IMR-90 (cell line): ENCODE data around the gene RNF217. TPM values are rescaled to one million over a fixed set of nuclear protein-coding genes. Genes with fewer than 3 reads are reported as not detected.

Experiments
- ATAC-seq: fragments of 200-7000 bp; cut with Tn5 transposase; 2 replicates; pipeline ENCODE4 v1.9.1; 2020; ENCODE audit warnings: low read depth, mild to moderate bottlenecking, moderate library complexity
- BruUV-seq: library from RNA; stranded (reverse); fragments of 400-500 nt; replicated peaks from 2 replicates; lab custom pipeline; 2021; lab: Mats Ljungman, UMichigan
- CTCF ChIA-PET: fragments of 300-600 bp; formaldehyde crosslinking; extraction: SDS; loops from one replicate; lab custom pipeline; 2021; ENCODE audit warnings: antibody characterized with exemption; lab: Yijun Ruan, JAX
- POLR2A ChIA-PET: fragments of 300-600 bp; sonication (Branson Sonifier 250); formaldehyde crosslinking; loops from one replicate; lab custom pipeline; 2022; ENCODE audit warnings: antibody characterized with exemption; ENCODE audit not compliant: unreplicated experiment; lab: Charles Lee
- DNase-seq: peaks from one replicate; pipeline ENCODE4 v3.0.0; 2013
- H2AFZ ChIP-seq: replicated peaks from 2 replicates; pipeline ENCODE3; 2013; ENCODE audit warnings: low read length, mild to moderate bottlenecking; ENCODE audit not compliant: poor library complexity
- H2AK5ac ChIP-seq: 2 replicates; pipeline ENCODE4 v1.6.1; 2013; ENCODE audit warnings: low read depth, low read length, inconsistent platforms
- H2AK9ac ChIP-seq: replicated peaks from 2 replicates; pipeline ENCODE3; 2013; ENCODE audit warnings: mild to moderate bottlenecking, low read depth, low read length, moderate library complexity; ENCODE audit not compliant: poor library complexity
- H2BK120ac ChIP-seq: 2 replicates; pipeline ENCODE4 v1.6.1; 2013; ENCODE audit warnings: low read depth, low read length, inconsistent platforms
- H2BK15ac ChIP-seq: 3 replicates; pipeline ENCODE4 v1.6.1; 2013; ENCODE audit warnings: low read depth, low read length, inconsistent platforms
- H2BK20ac ChIP-seq: 2 replicates; pipeline ENCODE4 v1.6.1; 2013; ENCODE audit warnings: low read depth, mild to moderate bottlenecking, inconsistent platforms, low read length, moderate library complexity
- H2BK5ac ChIP-seq: 2 replicates; pipeline ENCODE4 v1.6.1; 2013; ENCODE audit warnings: mild to moderate bottlenecking, low read depth, low read length, inconsistent platforms; ENCODE audit not compliant: poor library complexity, severe bottlenecking
- H3K14ac ChIP-seq: replicated peaks from 2 replicates; pipeline ENCODE4 v1.6.1; 2013; ENCODE audit warnings: low read depth, low read length, inconsistent platforms
- H3K18ac ChIP-seq: 2 replicates; pipeline ENCODE4 v1.6.1; 2013; ENCODE audit warnings: low read depth, low read length, control low read depth
- H3K23ac ChIP-seq: 2 replicates; pipeline ENCODE4 v1.6.1; 2013; ENCODE audit warnings: low read depth, low read length, inconsistent platforms
- H3K27ac ChIP-seq: 2 replicates; pipeline ENCODE4 v1.5.1; 2013; ENCODE audit warnings: mild to moderate bottlenecking, control low read depth, low read length; ENCODE audit not compliant: insufficient read depth
- H3K27me3 ChIP-seq: 2 replicates; pipeline ENCODE4 v1.6.1; 2013; ENCODE audit warnings: low read length; ENCODE audit not compliant: control insufficient read depth, insufficient read depth
- H3K36me3 ChIP-seq: 2 replicates; pipeline ENCODE4 v1.6.1; 2013; ENCODE audit warnings: low read length, mixed read lengths; ENCODE audit not compliant: control insufficient read depth, insufficient read depth
- H3K4ac ChIP-seq: 2 replicates; pipeline ENCODE4 v1.6.1; 2013; ENCODE audit warnings: low read depth, low read length, inconsistent platforms
- H3K4me1 ChIP-seq: 2 replicates; pipeline ENCODE4 v1.6.1; 2013; ENCODE audit warnings: low read length, mixed read lengths; ENCODE audit not compliant: control insufficient read depth, insufficient read depth
- H3K4me2 ChIP-seq: 2 replicates; pipeline ENCODE4 v1.6.1; 2013; ENCODE audit warnings: low read depth, mild to moderate bottlenecking, control low read depth, low read length, moderate library complexity
- H3K4me3 ChIP-seq: 2 replicates; pipeline ENCODE4 v1.5.1; 2013; ENCODE audit warnings: low read depth, mild to moderate bottlenecking, control low read depth, low read length, moderate library complexity; ENCODE audit not compliant: insufficient read depth
- H3K56ac ChIP-seq: 2 replicates; pipeline ENCODE4 v1.6.1; 2013; ENCODE audit warnings: low read length, inconsistent platforms; ENCODE audit not compliant: insufficient read depth; ENCODE audit errors: extremely low read depth
- H3K79me1 ChIP-seq, 2 experiments: 2 replicates each; pipeline ENCODE4 v1.6.1; 2013; ENCODE audit warnings: low read length in 2 of 2, inconsistent platforms in 1 of 2, low read depth in 1 of 2
- H3K9ac ChIP-seq: 2 replicates; pipeline ENCODE4 v1.6.1; 2013; ENCODE audit warnings: low read depth, low read length, control low read depth
- H3K9me1 ChIP-seq: 2 replicates; pipeline ENCODE4 v1.6.1; 2013; ENCODE audit warnings: low read length, inconsistent platforms; ENCODE audit not compliant: insufficient read depth
- H3K9me3 ChIP-seq: 2 replicates; pipeline ENCODE4 v1.6.1; 2013; ENCODE audit warnings: low read length; ENCODE audit not compliant: control insufficient read depth, insufficient read depth
- H4K20me1 ChIP-seq: 2 replicates; pipeline ENCODE4 v1.6.1; 2013; ENCODE audit warnings: low read length, inconsistent platforms; ENCODE audit not compliant: insufficient read depth
- H4K5ac ChIP-seq: 2 replicates; pipeline ENCODE4 v1.6.1; 2013; ENCODE audit warnings: mild to moderate bottlenecking, low read depth, low read length, control low read depth
- H4K8ac ChIP-seq, 2 experiments: 2 replicates each; pipeline ENCODE4 v1.6.1; 2013; ENCODE audit warnings: low read depth in 2 of 2, low read length in 2 of 2, control low read depth in 1 of 2, inconsistent platforms in 1 of 2
- H4K91ac ChIP-seq: 2 replicates; pipeline ENCODE4 v1.6.1; 2013; ENCODE audit warnings: low read depth, low read length, inconsistent platforms; ENCODE audit not compliant: insufficient read depth
- BHLHE40 ChIP-seq: fragments of 150-350 bp; IDR thresholded peaks from 2 replicates; pipeline ENCODE4 v1.6.1; 2016; ENCODE audit warnings: mild to moderate bottlenecking, low read depth, low read length
- CEBPB ChIP-seq: IDR thresholded peaks from 2 replicates; pipeline ENCODE4 v1.6.1; 2012; ENCODE audit warnings: low read depth, low read length, improper control_type of control experiment
- CHD1 ChIP-seq: IDR thresholded peaks from 2 replicates; pipeline ENCODE4 v1.6.1; 2012; ENCODE audit warnings: low read depth, low read length, improper control_type of control experiment
- CTCF ChIP-seq: conservative IDR thresholded peaks from 2 replicates; pipeline ENCODE4 v1.5.1; 2012; ENCODE audit warnings: mild to moderate bottlenecking, low read depth, low read length, improper control_type of control experiment
- FOS ChIP-seq: fragments of 150-350 bp; IDR thresholded peaks from 2 replicates; pipeline ENCODE4 v1.6.1; 2016; ENCODE audit warnings: low read depth, low read length
- MAFK ChIP-seq: IDR thresholded peaks from 2 replicates; pipeline ENCODE4 v1.6.1; 2012; ENCODE audit warnings: low read depth, low read length, improper control_type of control experiment
- MAZ ChIP-seq: IDR thresholded peaks from 2 replicates; pipeline ENCODE4 v1.6.1; 2012; ENCODE audit warnings: low read depth, mild to moderate bottlenecking, low read length, improper control_type of control experiment, moderate library complexity, borderline replicate concordance
- MXI1 ChIP-seq: IDR thresholded peaks from 2 replicates; pipeline ENCODE4 v1.6.1; 2012; ENCODE audit warnings: low read depth, mild to moderate bottlenecking, low read length, moderate library complexity, borderline replicate concordance
- NFE2L2 ChIP-seq: fragments of 150-350 bp; IDR thresholded peaks from 2 replicates; pipeline ENCODE4 v1.6.1; 2016; ENCODE audit warnings: low read depth, mild to moderate bottlenecking, low read length
- RAD21 ChIP-seq: IDR thresholded peaks from 2 replicates; pipeline ENCODE4 v1.6.1; 2012; ENCODE audit warnings: low read length, improper control_type of control experiment
- RCOR1 ChIP-seq: IDR thresholded peaks from 2 replicates; pipeline ENCODE4 v1.6.1; 2012; ENCODE audit warnings: mild to moderate bottlenecking, low read length, improper control_type of control experiment; ENCODE audit not compliant: insufficient replicate concordance
- RFX5 ChIP-seq: IDR thresholded peaks from 2 replicates; pipeline ENCODE4 v1.8.0; 2012; ENCODE audit warnings: low read depth, mild to moderate bottlenecking, low read length, moderate library complexity
- USF2 ChIP-seq: fragments of 150-350 bp; IDR thresholded peaks from 2 replicates; pipeline ENCODE4 v1.6.1; 2017; ENCODE audit warnings: mild to moderate bottlenecking, antibody characterized with exemption, low read length, low read depth
- WGBS, 2 experiments: methylation state at CpG; one replicate each; pipeline versions ENCODE4 v1.1.5 to v1.1.7; 2013; ENCODE audit warnings: missing lambda C conversion rate in 2 of 2; ENCODE audit not compliant: insufficient read length in 1 of 2; ENCODE audit errors: extremely low coverage in 2 of 2; 5-methylcytosine and 5-hydroxymethylcytosine counted together
- dilution Hi-C: fragments of 300-500 bp; cut with HindIII; formaldehyde crosslinking; loops from one replicate; pipeline ENCODE4 v1.14.3; 2018; ENCODE audit warnings: low sequenced_read_pairs; ENCODE audit not compliant: unreplicated experiment
- in situ Hi-C: fragments of 300-500 bp; cut with MboI; formaldehyde crosslinking; loops from 3 replicates; pipeline ENCODE4 v1.14.3; 2019; ENCODE audit warnings: low sequenced_read_pairs, inconsistent platforms, mixed read lengths
- intact Hi-C: fragments of 100-400 bp; cut with micrococcal nuclease; formaldehyde crosslinking; loops from 2 replicates; pipeline ENCODE4 v1.10.0; 2022
- polyA plus RNA-seq, 3 experiments: library from polyadenylated mRNA; depleted of rRNA; stranded (reverse); fragments of >200 nt; gene quantifications; 2 replicates each; pipeline ENCODE4 v1.2.3, GENCODE V29; 2012; ENCODE audit warnings: low replicate concordance in 1 of 3
- total RNA-seq: library from RNA; depleted of rRNA; stranded (reverse); fragments of >200 nt; gene quantifications from 2 replicates; pipeline ENCODE4 v1.2.3, GENCODE V29; 2012

Gene RNF217
- total and polyA plus RNA-seq, 2 of the 4 experiments (the other 2 are of a cell fraction): 11.7 to 20.4 TPM

- Histone ChIP-seq H2BK15ac (peak overlapping the region; percentile 42; the same call in 2 of the 3 replicates), H3K4me2 (no peak overlapping the region; the same call in 1 of the 2 replicates), H2BK5ac (peak overlapping the region; percentile 46), H3K9me3 (peaks cover 3% of the 10 kb centered on the region; the same call in 1 of the 2 replicates), H3K36me3 (peaks cover 3% of the 10 kb centered on the region), H2AK9ac (peak overlapping the region; percentile 33), H3K4me3 (no peak overlapping the region), H4K91ac (peak overlapping the region; percentile 49), H3K23ac (peak overlapping the region; percentile 77; the same call in 1 of the 2 replicates), H4K8ac (peak overlapping the region in 1 of 2 experiments; percentile 20; a peak in 1 of 4 replicates), H2BK20ac (peak overlapping the region; percentile 70), H3K4me1 (peaks cover 15% of the 10 kb centered on the region), H2AFZ (no peak overlapping the region), H2BK120ac (peak overlapping the region; percentile 37; the same call in 1 of the 2 replicates), H3K56ac (no peak overlapping the region), H4K20me1 (peaks cover 3% of the 10 kb centered on the region; the same call in 1 of the 2 replicates), H3K14ac (peak overlapping the region; percentile 77), H3K9ac (no peak overlapping the region), H3K79me1 (peaks cover 19 to 38% of the 10 kb centered on the region in 2 experiments), H4K5ac (peak overlapping the region; percentile 5; the same call in 1 of the 2 replicates), H2AK5ac (peak overlapping the region; percentile 77), H3K27ac (peak overlapping the region; percentile 48; the same call in 1 of the 2 replicates), H3K4ac (peak overlapping the region; percentile 58), H3K18ac (peak overlapping the region; percentile 12), H3K9me1 (peaks cover 12% of the 10 kb centered on the region), H3K27me3 (no peaks in the 10 kb centered on the region)
- in situ Hi-C loops: no loop called here
- dilution Hi-C loops: no loop called here
- ChIA-PET CTCF (no interaction called here), POLR2A (no interaction called here)
- ATAC-seq (no peak), DNase-seq (no peak)
- BruUV-seq: no TSS peak
- intact Hi-C loops: no loop called here
- WGBS, 2 experiments: 50% methylated on average over 2 of the region's 3 CpGs; no CpG with 5 or more reads in 1 of the 2 experiments
- TF ChIP-seq MXI1 (no peak), BHLHE40 (no peak), CTCF (no peak), CHD1 (no peak), RAD21 (no peak), MAZ (no peak), MAFK (no peak), NFE2L2 (no peak), USF2 (no peak), RFX5 (no peak), CEBPB (no peak), FOS (no peak), RCOR1 (no peak)
Measured at GRCh38 chr6:125008261-125008703, 46.0 kb downstream of the RNF217 start.
